LNCAP (cell line): ENCODE results near the gene LCOR.

Experiments used
- TF ChIP-seq, protein P1 (sequence below): fragments of 450-650 bp; IDR thresholded peaks from 2 replicates; pipeline ENCODE4 v1.5.1; 2017; ENCODE audit warnings: mild to moderate bottlenecking

The LCOR gene

DNA sequence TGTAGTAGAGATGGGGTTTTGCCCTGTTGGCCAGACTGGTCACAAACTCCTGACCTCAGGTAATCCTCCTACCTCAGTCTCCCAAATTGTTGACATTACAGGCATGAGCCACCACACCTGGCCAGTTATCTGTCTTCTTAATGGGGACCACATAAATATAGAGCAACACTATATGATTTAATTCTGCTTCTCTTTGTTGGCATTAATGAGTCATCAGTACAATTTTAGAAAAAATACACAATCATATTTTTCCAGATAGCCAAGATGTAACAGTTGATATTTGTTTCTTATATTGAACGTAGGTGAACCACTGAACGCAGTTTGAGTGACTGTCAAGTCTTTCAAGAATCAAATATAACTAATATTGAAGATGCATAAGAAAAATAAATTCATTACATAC is 48.5 kb downstream of the LCOR start:
- TF ChIP-seq, protein P1, sequence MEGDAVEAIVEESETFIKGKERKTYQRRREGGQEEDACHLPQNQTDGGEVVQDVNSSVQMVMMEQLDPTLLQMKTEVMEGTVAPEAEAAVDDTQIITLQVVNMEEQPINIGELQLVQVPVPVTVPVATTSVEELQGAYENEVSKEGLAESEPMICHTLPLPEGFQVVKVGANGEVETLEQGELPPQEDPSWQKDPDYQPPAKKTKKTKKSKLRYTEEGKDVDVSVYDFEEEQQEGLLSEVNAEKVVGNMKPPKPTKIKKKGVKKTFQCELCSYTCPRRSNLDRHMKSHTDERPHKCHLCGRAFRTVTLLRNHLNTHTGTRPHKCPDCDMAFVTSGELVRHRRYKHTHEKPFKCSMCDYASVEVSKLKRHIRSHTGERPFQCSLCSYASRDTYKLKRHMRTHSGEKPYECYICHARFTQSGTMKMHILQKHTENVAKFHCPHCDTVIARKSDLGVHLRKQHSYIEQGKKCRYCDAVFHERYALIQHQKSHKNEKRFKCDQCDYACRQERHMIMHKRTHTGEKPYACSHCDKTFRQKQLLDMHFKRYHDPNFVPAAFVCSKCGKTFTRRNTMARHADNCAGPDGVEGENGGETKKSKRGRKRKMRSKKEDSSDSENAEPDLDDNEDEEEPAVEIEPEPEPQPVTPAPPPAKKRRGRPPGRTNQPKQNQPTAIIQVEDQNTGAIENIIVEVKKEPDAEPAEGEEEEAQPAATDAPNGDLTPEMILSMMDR, result no peak

DNA sequence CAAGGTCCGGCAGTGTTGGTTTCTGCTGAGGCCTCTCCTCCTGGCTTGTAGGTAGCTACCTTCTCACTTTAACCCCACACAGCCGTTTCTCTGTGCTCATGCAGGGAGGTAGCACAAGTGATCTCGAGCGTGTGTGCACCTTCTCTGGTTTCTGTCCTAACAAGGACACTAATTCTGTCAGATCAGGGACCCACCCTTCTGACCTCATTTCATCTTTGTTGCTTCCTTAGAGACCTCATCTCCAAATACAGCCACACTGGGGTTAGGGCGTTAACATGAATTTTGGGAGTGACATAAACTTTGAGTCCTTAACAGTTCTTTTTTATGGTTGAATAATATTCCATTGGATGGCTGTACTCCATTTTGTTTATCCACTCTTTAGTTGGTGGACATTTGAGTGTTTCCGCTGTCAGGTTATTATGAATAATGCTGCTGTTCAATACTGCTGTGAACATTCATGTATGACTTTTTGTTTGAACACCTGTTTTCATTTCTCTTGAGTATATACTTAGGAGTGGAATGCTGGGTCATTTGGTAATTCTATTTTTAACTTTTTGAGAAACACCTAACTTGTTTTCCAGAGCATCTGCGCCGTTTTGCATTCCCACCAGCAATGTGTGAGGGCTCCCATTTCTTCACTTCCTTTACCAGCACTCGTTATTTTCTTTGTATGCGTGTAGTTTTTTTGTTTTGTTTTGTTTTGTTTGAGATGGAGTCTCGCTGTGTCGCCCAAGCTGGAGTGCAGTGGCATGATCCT is 57.5 kb downstream of the LCOR start:
- TF ChIP-seq, protein P1, result no peak

DNA sequence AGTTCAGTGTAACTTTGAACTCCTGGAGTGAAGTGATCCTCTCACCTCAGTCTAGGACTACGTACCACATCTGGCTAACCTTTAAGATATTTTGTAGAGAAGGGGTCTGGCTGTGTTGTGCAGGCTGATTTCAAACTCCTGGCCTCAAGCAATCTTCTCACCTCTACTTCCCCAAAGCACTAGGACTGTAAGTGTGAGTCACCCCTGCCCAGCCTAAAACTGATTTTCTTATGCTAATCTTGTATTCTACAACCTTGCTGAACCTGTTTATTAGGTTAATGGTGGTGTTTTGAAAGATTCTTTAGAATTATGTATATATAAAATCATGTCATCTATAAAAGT is 58.0 kb downstream of the LCOR start:
- TF ChIP-seq, protein P1, result no peak

DNA sequence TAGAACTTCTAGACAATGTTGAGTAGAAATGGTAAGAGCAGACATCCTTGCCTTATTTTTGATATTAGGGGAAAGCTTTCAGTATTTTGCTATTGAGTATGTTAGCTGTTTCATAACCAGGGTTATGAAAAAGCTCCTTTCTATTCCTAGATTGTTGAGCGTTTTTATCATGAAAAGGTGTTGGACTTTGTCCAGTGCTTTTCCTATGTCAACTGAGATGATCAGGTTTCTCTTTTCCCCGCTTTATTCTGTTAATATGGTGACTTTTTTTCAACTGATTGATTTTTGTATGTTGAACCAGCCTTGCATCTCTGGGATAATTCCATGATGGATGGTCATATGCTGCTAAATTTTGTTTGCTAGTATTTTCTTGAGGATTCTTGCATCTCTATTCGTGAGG is 58.5 kb downstream of the LCOR start:
- TF ChIP-seq, protein P1, result no peak

DNA sequence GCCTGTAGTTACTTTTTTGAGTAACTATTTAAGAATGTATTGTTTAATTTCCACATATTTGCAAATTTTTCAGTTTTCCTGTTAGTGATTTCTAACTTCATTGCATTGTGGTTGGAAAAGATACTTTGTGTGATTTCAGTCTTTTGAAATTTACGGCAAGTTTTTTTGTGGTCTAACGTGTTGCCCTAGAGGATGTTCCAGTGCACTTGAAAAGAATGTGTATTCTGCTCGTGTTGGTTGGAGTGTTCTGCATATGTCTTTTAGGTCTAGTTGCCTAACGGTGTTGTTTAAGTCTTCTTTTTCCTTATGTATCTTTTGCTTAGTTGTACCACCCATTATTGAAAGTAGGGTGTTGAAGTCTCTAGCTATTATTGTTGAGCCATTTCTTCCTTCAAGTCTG is 59.7 kb downstream of the LCOR start:
- TF ChIP-seq, protein P1, result no peak

DNA sequence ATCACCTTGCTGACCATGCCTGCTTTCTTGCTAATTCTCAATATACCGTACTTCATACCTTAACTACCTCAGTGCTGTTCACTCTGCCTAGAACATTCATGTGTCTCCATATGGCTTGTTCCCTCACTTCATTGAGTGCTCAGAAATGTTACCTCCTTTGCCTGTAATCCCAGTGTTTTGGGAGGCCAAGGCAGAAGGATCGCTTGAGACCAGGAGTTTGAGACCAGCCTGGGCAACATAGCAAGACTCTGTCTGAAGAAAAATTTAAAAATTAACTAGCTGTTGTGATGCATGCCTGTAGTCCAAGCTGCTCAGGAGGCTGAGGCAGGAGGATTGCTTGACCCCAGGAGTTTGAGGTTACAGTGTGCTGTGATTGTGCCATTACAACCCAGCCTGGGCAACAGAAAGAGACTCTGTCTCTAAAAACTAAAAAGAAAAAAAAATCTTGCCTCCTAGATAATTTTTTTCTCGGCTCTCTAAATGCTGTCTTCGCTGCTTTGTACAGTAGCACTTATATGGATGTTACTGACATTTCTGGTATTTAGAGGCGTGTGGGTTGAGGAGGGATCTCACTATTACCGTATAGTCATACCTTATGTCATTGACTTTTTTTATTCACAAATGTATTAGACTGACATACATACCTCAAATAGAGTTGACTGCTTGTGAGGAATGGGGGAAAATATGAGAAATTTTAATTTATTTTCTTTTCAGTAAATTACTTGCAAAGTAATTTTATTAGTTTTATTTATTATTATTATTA is 63.7 kb downstream of the LCOR start:
- TF ChIP-seq, protein P1, result no peak

DNA sequence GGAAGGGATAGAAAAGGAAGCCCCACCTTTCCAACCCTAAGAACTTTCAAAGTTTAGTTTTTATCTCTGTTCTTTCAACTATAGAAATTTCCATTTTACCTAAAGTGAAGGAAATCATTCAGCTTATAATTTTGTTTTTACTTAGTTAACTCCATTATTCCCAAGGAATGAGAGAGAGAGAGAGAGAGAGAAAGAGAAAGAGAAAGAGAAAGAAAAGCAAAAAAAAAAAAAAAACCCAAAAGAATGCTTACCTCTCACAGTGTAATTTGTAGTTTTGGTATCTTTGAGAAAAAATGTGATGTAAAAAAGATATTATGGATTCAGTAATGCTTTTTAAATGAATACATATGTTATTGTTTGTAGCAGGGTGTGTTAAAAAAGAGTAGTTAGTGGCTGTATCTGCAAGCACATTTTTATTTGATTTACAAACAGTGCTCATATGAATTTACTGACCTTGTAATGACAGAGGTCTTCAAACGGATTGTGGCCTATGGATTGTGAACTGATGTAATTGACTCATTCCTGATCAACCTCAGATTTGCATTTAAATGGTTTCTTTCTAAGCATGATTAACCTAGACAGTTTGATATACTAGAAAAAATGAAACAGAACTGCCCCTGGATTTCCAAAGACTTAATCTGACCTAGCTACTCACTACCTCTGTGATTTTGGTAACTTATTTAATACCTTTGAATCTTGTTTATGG is 64.9 kb downstream of the LCOR start:
- TF ChIP-seq, protein P1, result no peak
